Esophagus muscularis mucosa (tissue), 4 donors: Measurements from ENCODE around the gene RASSF10.

Source experiments
- EP300 ChIP-seq: sonication (generic); formaldehyde crosslinking; IDR thresholded peaks from one replicate; pipeline ENCODE4 v1.6.1; 2017; ENCODE audit warnings: antibody characterized with exemption
- POLR2A ChIP-seq: fragments of 450-650 bp; IDR thresholded peaks from one replicate; pipeline ENCODE4 v1.6.1; 2017; ENCODE audit warnings: antibody characterized with exemption, moderate library complexity, mild to moderate bottlenecking, low read depth
- TF ChIP-seq, protein P1 (sequence below), 3 experiments: fragments of 200-600 bp in 2 of 3; fragments of 450-650 bp in 1 of 3; sonication (generic) in 2 of 3; IDR thresholded peaks; one replicate each; pipeline ENCODE4 v1.5.1; 2017 to 2019; ENCODE audit warnings: antibody characterized with exemption in 3 of 3, mild to moderate bottlenecking in 2 of 3, moderate library complexity in 1 of 3

DNA sequence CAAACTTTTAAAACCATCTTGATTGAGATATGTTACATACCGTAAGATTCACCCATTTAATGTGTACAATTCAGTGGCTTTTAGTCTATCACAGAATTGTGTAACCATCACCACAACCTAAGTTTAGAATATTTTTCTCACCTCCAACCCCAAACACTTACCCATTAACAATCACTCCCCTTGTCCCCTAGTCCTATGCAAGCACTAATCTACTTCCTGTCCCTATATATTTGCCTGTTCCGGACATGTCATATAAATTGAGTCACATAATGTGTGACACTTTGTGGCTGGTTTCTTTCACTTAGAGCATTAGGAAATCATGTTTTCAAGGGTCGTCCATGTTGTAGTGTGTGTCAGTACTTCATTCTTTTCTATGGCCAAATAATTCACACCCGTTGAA, 38.8 kb downstream of the RASSF10 start:
- TF ChIP-seq, protein P1, sequence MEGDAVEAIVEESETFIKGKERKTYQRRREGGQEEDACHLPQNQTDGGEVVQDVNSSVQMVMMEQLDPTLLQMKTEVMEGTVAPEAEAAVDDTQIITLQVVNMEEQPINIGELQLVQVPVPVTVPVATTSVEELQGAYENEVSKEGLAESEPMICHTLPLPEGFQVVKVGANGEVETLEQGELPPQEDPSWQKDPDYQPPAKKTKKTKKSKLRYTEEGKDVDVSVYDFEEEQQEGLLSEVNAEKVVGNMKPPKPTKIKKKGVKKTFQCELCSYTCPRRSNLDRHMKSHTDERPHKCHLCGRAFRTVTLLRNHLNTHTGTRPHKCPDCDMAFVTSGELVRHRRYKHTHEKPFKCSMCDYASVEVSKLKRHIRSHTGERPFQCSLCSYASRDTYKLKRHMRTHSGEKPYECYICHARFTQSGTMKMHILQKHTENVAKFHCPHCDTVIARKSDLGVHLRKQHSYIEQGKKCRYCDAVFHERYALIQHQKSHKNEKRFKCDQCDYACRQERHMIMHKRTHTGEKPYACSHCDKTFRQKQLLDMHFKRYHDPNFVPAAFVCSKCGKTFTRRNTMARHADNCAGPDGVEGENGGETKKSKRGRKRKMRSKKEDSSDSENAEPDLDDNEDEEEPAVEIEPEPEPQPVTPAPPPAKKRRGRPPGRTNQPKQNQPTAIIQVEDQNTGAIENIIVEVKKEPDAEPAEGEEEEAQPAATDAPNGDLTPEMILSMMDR (IDR thresholded peaks at IDR 0.05): no peak
- no peak for TF ChIP-seq POLR2A
- no peak for TF ChIP-seq EP300
